Kidney epithelial cell (primary cell): ENCODE data around the gene NDUFA9. TPM values are rescaled to one million over a fixed set of nuclear protein-coding genes. Genes with fewer than 3 reads are reported as not detected.

Source experiments
- DNase-seq: peaks from one replicate; pipeline ENCODE4 v3.0.0-alpha.2; 2010; ENCODE audit warnings: low read depth
- H3K27me3 ChIP-seq: 2 replicates; pipeline ENCODE4 v1.6.0; 2011; ENCODE audit warnings: low read length; ENCODE audit not compliant: control insufficient read depth, insufficient read depth
- H3K36me3 ChIP-seq: 2 replicates; pipeline ENCODE4 v1.5.1; 2011; ENCODE audit warnings: low read length; ENCODE audit not compliant: control insufficient read depth, insufficient read depth
- H3K4me3 ChIP-seq: 2 replicates; pipeline ENCODE4 v1.5.1; 2011; ENCODE audit warnings: low read depth, mild to moderate bottlenecking, control low read depth, low read length
- total RNA-seq: library from RNA; depleted of rRNA; stranded (reverse); fragments of >200 nt; gene quantifications from 2 replicates; pipeline ENCODE4 v1.2.3, GENCODE V29; 2015
- TF ChIP-seq, protein P1 (sequence below): IDR thresholded peaks from 2 replicates; pipeline ENCODE4 v1.5.1; 2011; ENCODE audit warnings: mild to moderate bottlenecking, moderate library complexity, low read length, control low read depth, inconsistent platforms; ENCODE audit not compliant: insufficient read depth, poor library complexity, severe bottlenecking

NDUFA9 gene
- total RNA-seq, 1 donor from 2014 or later = 73.7 TPM

DNA sequence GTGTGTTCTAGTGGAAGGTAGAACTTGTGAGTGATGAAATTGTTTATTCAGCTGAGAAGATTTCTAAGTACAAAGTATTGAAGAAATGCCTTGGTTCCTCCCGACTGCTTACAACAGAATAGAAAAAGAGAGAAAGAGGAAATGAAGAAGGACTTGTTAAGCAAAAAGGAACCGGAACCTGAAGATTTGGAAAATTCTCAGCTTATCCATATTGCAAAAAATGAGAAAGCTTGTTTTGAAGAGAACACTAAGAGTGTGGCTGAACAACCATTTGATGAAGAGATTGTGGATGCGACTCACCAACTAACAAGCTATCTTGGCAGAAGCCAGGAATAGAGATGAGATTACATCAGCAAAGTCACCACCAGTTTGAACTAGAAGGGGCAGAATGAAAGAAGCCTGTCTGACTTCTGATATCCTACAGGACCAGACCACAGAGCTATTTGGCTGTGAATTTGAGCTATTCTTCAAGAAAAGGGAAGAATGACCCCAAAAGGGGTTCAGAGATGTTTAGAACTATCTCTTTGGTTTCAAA lies 15.1 kb downstream of the NDUFA9 start:
- TF ChIP-seq, protein P1, sequence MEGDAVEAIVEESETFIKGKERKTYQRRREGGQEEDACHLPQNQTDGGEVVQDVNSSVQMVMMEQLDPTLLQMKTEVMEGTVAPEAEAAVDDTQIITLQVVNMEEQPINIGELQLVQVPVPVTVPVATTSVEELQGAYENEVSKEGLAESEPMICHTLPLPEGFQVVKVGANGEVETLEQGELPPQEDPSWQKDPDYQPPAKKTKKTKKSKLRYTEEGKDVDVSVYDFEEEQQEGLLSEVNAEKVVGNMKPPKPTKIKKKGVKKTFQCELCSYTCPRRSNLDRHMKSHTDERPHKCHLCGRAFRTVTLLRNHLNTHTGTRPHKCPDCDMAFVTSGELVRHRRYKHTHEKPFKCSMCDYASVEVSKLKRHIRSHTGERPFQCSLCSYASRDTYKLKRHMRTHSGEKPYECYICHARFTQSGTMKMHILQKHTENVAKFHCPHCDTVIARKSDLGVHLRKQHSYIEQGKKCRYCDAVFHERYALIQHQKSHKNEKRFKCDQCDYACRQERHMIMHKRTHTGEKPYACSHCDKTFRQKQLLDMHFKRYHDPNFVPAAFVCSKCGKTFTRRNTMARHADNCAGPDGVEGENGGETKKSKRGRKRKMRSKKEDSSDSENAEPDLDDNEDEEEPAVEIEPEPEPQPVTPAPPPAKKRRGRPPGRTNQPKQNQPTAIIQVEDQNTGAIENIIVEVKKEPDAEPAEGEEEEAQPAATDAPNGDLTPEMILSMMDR = no peak
- Histone ChIP-seq H3K27me3 (no peaks in the 10 kb centered on the region), H3K36me3 (peaks cover 2% of the 10 kb centered on the region), H3K4me3 (no peak overlapping the region)
- DNase-seq = peak; percentile 35

DNA sequence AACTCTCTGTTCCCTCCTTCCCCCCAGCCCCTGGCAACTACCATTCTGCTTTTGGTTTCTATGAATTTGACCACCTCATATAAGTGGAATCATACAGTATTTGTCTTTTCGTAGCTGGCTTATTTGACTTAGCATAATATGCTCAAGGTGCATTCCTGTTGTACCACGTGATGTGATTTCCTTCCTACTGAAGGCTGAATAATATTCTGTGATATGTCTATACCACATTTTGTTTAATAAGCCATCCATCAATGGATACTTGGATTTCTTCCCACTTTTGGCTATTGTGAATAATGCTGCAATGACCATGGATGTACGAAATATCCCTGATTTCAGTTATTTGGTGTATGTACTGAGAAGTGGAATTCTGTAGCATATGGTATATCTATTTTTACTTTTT lies 16.3 kb downstream of the NDUFA9 start:
- Histone ChIP-seq H3K4me3 (no peak overlapping the region), H3K36me3 (peaks cover 2% of the 10 kb centered on the region), H3K27me3 (no peaks in the 10 kb centered on the region)
- no peak for DNase-seq
- TF ChIP-seq, protein P1 = no peak

DNA sequence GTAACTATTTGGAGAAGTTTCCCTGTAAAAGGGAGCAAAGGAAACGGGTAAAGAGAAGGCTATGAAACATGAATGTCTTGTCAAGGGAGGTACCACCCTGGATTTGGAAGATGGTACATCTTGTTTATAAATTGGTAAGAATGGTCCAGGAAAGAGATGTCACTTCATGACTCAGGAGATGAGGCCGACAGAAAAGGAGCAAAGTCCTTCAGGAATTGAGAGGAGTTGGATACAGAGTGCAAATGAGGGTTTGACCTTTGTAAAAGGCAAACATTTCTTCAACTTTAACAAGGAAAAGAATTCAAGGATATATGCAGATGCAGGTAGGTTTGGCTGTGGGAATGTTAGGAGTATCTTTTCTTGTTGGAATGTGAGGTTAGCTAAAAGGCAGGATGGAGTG lies 30.8 kb downstream of the NDUFA9 start:
- no peaks in the 10 kb centered on the region for H3K36me3 ChIP-seq
- DNase-seq = no peak
- H3K27me3 ChIP-seq = no peaks in the 10 kb centered on the region
- no peak overlapping the region for H3K4me3 ChIP-seq
- TF ChIP-seq, protein P1 = no peak

DNA sequence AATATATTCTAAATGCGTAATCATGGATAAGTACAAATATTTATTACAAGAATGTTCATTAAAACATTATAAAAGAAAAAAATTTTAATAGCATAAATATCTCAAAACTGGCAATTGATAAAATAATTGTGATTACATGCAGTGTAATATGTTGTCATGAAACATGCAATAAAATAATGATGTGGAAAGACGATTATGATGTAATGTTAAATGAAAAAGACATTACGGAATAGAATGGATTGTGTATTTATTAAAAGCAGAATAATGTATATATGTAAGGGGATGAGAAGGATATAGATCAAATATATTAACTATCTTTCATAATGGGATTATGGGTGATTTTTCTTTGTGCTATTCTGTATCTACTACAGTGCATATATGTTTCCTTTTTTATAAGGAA lies 32.8 kb downstream of the NDUFA9 start:
- TF ChIP-seq, protein P1 = no peak
- Histone ChIP-seq H3K4me3 (no peak overlapping the region), H3K27me3 (no peaks in the 10 kb centered on the region), H3K36me3 (no peaks in the 10 kb centered on the region)
- DNase-seq = no peak

DNA sequence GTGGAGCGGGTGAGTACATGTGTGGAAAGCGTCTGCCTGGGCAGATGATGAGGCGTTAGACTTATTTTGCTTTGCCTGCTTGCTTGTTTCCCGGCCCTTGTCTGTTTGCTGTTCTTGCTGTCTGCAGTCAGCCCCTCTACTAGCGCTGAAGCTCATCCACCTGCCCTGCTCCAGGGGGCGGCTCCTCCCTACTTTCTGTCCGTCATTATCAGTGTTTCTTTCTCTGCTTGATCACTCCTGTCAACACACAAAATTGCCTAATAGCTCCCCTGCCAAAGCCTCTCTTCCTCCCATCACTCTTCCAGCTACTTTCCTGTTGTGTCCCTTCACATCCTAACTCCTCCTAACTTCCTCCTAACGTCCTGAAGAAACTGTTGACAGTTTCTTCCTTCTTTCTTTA lies 36.4 kb downstream of the NDUFA9 start:
- no peaks in the 10 kb centered on the region for H3K36me3 ChIP-seq

DNA sequence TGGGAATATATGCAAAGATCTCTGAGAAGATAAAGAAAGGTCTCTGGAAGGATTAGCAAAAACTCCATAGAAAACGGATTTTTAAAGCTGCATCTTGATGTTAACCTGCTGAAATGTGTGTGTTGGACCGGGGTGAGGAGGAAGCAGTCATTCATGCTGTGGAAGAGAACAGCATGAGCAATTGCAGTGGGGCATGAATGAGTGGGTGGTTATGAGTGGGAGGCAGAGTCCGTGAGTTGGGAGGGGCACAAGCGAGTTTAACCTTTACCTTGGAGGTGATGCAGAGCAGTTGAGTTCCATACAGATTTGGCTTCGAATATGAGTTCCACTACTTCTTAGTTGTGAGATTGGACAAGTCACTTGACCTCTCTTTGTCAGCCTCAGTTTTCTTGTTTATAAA lies 41.8 kb downstream of the NDUFA9 start:
- H3K27me3 ChIP-seq = no peaks in the 10 kb centered on the region
- TF ChIP-seq, protein P1 = no peak
- no peaks in the 10 kb centered on the region for H3K36me3 ChIP-seq
- H3K4me3 ChIP-seq = no peak overlapping the region
- no peak for DNase-seq

More for the DNA sequence above, 36.4 kb downstream of the NDUFA9 start:
- Histone ChIP-seq H3K27me3 (no peaks in the 10 kb centered on the region), H3K4me3 (no peak overlapping the region)
- TF ChIP-seq, protein P1 = no peak
- DNase-seq = no peak
